ENCODE results near the gene SUN1. TPM values are rescaled to one million over a fixed set of nuclear protein-coding genes. Genes with fewer than 3 reads are reported as not detected.
"Not testable (repeated sequence)": the region's sequence is repeated elsewhere in the genome, so short reads cannot be mapped to it uniquely, and the experiment has no call there.

The SUN1 gene
- total RNA-seq, 1 donor from 2014 or later, result 207 TPM

- intact Hi-C loops (cut with DNase I), result no loop called here
- ATAC-seq (no peak), DNase-seq (ENCODE audit: low spot score) (no peak)
Measured at GRCh38 chr7:802500-803242, 29.6 kb upstream of the SUN1 start.

- DNase-seq (ENCODE audit: low spot score) (peak; percentile 41), ATAC-seq (no peak)
- intact Hi-C loops (cut with DNase I), result no loop called here
Measured at GRCh38 chr7:803243-803635, 29.0 kb upstream of the SUN1 start.

GRCh38 chr7:803796-804195 is 28.5 kb upstream of the SUN1 start:
- intact Hi-C loops (cut with DNase I); DNase-seq (ENCODE audit: low spot score); ATAC-seq: not testable (repeated sequence)

GRCh38 chr7:805261-805660 is 27.0 kb upstream of the SUN1 start:
- DNase-seq (ENCODE audit: low spot score) (no peak), ATAC-seq (peak; percentile 86)
- intact Hi-C loops (cut with DNase I), result no loop called here

GRCh38 chr7:815284-816216 is 16.7 kb upstream of the SUN1 start:
- intact Hi-C loops (cut with DNase I), result no loop called here

GRCh38 chr7:816300-816750 is 16.0 kb upstream of the SUN1 start:
- peak; percentile 98 for DNase-seq (ENCODE audit: low spot score)
- intact Hi-C loops (cut with DNase I), result no loop called here

More at GRCh38 chr7:815284-816216, 16.7 kb upstream of the SUN1 start:
- peak; percentile 75 for DNase-seq (ENCODE audit: low spot score)
- ATAC-seq, result no peak

GRCh38 chr7:816751-817671 is 15.3 kb upstream of the SUN1 start:
- DNase-seq (ENCODE audit: low spot score) (no peak), ATAC-seq (no peak)
- intact Hi-C loops (cut with DNase I), result no loop called here

More at GRCh38 chr7:816300-816750, 16.0 kb upstream of the SUN1 start:
- peak; percentile 94 for ATAC-seq

GRCh38 chr7:818031-818699 is 14.1 kb upstream of the SUN1 start:
- intact Hi-C loops (cut with DNase I), result no loop called here
- no peak for DNase-seq (ENCODE audit: low spot score)
- ATAC-seq, result no peak

- DNase-seq (ENCODE audit: low spot score) (no peak), ATAC-seq (no peak)
- intact Hi-C loops (cut with DNase I), result no loop called here
Measured at GRCh38 chr7:820341-820740, 11.9 kb upstream of the SUN1 start.

GRCh38 chr7:821688-822087 is 10.6 kb upstream of the SUN1 start:
- no peak for DNase-seq (ENCODE audit: low spot score)
- intact Hi-C loops (cut with DNase I), result no loop called here
- ATAC-seq, result no peak

- DNase-seq (ENCODE audit: low spot score), result no peak
- no peak for ATAC-seq
- intact Hi-C loops (cut with DNase I), result no loop called here
Measured at GRCh38 chr7:822692-823276, 9.5 kb upstream of the SUN1 start.

- no peak for ATAC-seq
- no peak for DNase-seq (ENCODE audit: low spot score)
- intact Hi-C loops (cut with DNase I), result no loop called here
Measured at GRCh38 chr7:823649-824048, 8.6 kb upstream of the SUN1 start.

GRCh38 chr7:824081-824480 is 8.2 kb upstream of the SUN1 start:
- no peak for ATAC-seq
- no peak for DNase-seq (ENCODE audit: low spot score)
- intact Hi-C loops (cut with DNase I), result no loop called here

- intact Hi-C loops (cut with DNase I), result no loop called here
- no peak for DNase-seq (ENCODE audit: low spot score)
- peak; percentile 51 for ATAC-seq
Measured at GRCh38 chr7:824664-825063, 7.6 kb upstream of the SUN1 start.

GRCh38 chr7:825386-825785 is 6.9 kb upstream of the SUN1 start:
- intact Hi-C loops (cut with DNase I), result no loop called here
- ATAC-seq (no peak), DNase-seq (ENCODE audit: low spot score) (no peak)

GRCh38 chr7:826230-826917 is 5.9 kb upstream of the SUN1 start:
- no peak for DNase-seq (ENCODE audit: low spot score)
- ATAC-seq, result peak; percentile 48
- intact Hi-C loops (cut with DNase I), result no loop called here

GRCh38 chr7:828793-829561 is 3.3 kb upstream of the SUN1 start:
- no peak for ATAC-seq
- no peak for DNase-seq (ENCODE audit: low spot score)

More at GRCh38 chr7:828793-829561, 3.3 kb upstream of the SUN1 start:
- intact Hi-C loops (cut with DNase I), result no loop called here

Data from sciatic nerve (tissue), 2 donors.